Measurements from ENCODE around the gene CDKL1. TPM values are rescaled to one million over a fixed set of nuclear protein-coding genes. Genes with fewer than 3 reads are reported as not detected.
A peak's percentile ranks its signal among the peaks of the same experiment; 100 is the strongest.

CDKL1 gene
- total RNA-seq, 1 donor from 2014 or later, result 5.4 TPM

DNA sequence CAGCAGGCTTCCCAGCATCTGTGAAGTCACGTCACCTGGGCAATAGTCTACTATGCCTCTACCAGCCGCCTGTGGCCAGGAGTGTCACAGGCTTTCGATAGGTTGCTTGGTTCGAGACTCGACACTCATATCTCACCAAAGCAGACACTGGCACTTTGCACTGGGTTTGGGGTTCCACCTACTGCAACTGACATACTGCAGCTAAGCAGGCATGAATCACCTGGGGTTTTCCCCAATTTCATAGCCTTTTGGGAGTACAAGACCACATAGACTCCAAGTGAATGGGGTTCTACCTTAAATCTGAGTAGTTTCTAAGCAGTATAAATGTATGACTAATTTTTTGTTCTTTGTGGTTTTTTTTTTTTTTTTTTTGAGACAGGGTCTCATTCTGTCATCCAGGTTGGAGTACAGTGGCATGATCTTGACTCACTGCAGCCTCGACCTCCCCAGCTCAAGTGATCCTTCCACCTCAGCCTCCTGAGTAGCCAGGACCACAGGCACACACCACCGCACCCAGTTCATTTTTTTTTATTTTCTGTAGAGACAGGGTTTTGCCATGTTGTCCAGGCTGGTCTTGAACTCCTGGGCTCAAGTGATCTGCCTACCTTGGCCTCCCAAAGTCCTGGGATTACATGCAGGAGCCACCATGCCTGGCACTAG lies 52.4 kb downstream of the CDKL1 start:
- no peaks in the 10 kb centered on the region for H3K36me3 ChIP-seq (ENCODE audit: insufficient read depth, low read length)
- no peak overlapping the region for H3K4me2 ChIP-seq (ENCODE audit: low read length)
- no peaks in the 10 kb centered on the region for H3K9me3 ChIP-seq (ENCODE audit: insufficient read depth, low read depth, low read length)
- peak overlapping the region; percentile 37 for H3K4me3 Mint-ChIP-seq (ENCODE audit: unreplicated experiment)
- peak; percentile 49 for DNase-seq (ENCODE audit: low read depth)
- no peaks in the 10 kb centered on the region for H3K27me3 ChIP-seq (ENCODE audit: insufficient read depth, low read length)
- H3K4me3 ChIP-seq (ENCODE audit: insufficient read depth, low read depth, low read length), result no peak overlapping the region
- FAIRE-seq, result no peak
- no peak overlapping the region for H2AFZ ChIP-seq (ENCODE audit: low read depth, low read length)
- H3K9ac ChIP-seq (ENCODE audit: low read length), result no peak overlapping the region
- H3K27me3 Mint-ChIP-seq (ENCODE audit: low read depth, unreplicated experiment), result no peaks in the 10 kb centered on the region
- peaks cover 49% of the 10 kb centered on the region for H3K4me1 Mint-ChIP-seq (ENCODE audit: low read depth, unreplicated experiment)
- no peaks in the 10 kb centered on the region for H3K9me3 Mint-ChIP-seq (ENCODE audit: unreplicated experiment)
- no peaks in the 10 kb centered on the region for H4K20me1 ChIP-seq (ENCODE audit: insufficient read depth, low read length)
- no peak overlapping the region for H3K27ac ChIP-seq (ENCODE audit: low read depth, low read length)
- TF ChIP-seq, protein P1, sequence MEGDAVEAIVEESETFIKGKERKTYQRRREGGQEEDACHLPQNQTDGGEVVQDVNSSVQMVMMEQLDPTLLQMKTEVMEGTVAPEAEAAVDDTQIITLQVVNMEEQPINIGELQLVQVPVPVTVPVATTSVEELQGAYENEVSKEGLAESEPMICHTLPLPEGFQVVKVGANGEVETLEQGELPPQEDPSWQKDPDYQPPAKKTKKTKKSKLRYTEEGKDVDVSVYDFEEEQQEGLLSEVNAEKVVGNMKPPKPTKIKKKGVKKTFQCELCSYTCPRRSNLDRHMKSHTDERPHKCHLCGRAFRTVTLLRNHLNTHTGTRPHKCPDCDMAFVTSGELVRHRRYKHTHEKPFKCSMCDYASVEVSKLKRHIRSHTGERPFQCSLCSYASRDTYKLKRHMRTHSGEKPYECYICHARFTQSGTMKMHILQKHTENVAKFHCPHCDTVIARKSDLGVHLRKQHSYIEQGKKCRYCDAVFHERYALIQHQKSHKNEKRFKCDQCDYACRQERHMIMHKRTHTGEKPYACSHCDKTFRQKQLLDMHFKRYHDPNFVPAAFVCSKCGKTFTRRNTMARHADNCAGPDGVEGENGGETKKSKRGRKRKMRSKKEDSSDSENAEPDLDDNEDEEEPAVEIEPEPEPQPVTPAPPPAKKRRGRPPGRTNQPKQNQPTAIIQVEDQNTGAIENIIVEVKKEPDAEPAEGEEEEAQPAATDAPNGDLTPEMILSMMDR (IDR thresholded peaks at IDR 0.05; ENCODE audit: insufficient read depth, low read depth, low read length), result no peak
- no peak for TF ChIP-seq EZH2 (IDR thresholded peaks at IDR 0.05; ENCODE audit: insufficient read depth, low read length)
- H3K4me1 ChIP-seq (ENCODE audit: insufficient read depth, low read length), result peaks cover 40% of the 10 kb centered on the region
- peaks cover 3% of the 10 kb centered on the region for H3K36me3 Mint-ChIP-seq (ENCODE audit: low read depth, unreplicated experiment)
- H3K79me2 ChIP-seq (ENCODE audit: insufficient read depth, low read length), result no peaks in the 10 kb centered on the region
- peak overlapping the region; percentile 77 for H3K27ac Mint-ChIP-seq (ENCODE audit: unreplicated experiment)

DNA sequence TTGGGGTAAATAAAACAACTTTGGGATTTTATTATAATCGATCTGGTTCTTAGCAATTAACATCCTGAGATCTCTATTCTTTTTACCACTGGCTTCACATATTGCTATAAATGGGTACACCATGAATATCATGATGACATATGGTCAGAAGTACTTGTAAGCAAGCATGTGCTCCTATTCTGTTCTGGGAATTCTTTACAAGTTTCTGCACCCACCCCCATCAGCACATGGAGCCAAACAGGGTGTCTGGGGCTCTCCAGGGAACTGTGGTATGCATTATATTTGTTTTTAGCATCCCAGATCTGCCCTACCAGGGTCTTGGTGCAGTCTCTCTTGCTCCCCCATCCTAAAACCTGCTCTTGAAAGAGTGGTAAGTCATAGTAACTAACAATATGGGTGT lies 53.2 kb downstream of the CDKL1 start:
- no peak for FAIRE-seq
- H3K4me1 Mint-ChIP-seq (ENCODE audit: low read depth, unreplicated experiment), result peaks cover 46% of the 10 kb centered on the region

More for the DNA sequence above, 53.2 kb downstream of the CDKL1 start:
- Histone ChIP-seq H3K27me3 (ENCODE audit: insufficient read depth, low read length) (no peaks in the 10 kb centered on the region), H3K79me2 (ENCODE audit: insufficient read depth, low read length) (no peaks in the 10 kb centered on the region), H3K36me3 (ENCODE audit: insufficient read depth, low read length) (no peaks in the 10 kb centered on the region), H3K9me3 (ENCODE audit: insufficient read depth, low read depth, low read length) (no peaks in the 10 kb centered on the region), H3K4me2 (ENCODE audit: low read length) (no peak overlapping the region), H3K4me3 (ENCODE audit: insufficient read depth, low read depth, low read length) (no peak overlapping the region), H3K27ac (ENCODE audit: low read depth, low read length) (no peak overlapping the region), H3K9ac (ENCODE audit: low read length) (no peak overlapping the region), H4K20me1 (ENCODE audit: insufficient read depth, low read length) (no peaks in the 10 kb centered on the region), H2AFZ (ENCODE audit: low read depth, low read length) (no peak overlapping the region), H3K4me1 (ENCODE audit: insufficient read depth, low read length) (peaks cover 40% of the 10 kb centered on the region)
- no peaks in the 10 kb centered on the region for H3K9me3 Mint-ChIP-seq (ENCODE audit: unreplicated experiment)
- no peaks in the 10 kb centered on the region for H3K27me3 Mint-ChIP-seq (ENCODE audit: low read depth, unreplicated experiment)
- DNase-seq (ENCODE audit: low read depth), result no peak
- no peak overlapping the region for H3K4me3 Mint-ChIP-seq (ENCODE audit: unreplicated experiment)
- TF ChIP-seq EZH2 (IDR thresholded peaks at IDR 0.05; ENCODE audit: insufficient read depth, low read length), result no peak
- TF ChIP-seq, protein P1 (IDR thresholded peaks at IDR 0.05; ENCODE audit: insufficient read depth, low read depth, low read length), result no peak
- peaks cover 3% of the 10 kb centered on the region for H3K36me3 Mint-ChIP-seq (ENCODE audit: low read depth, unreplicated experiment)
- no peak overlapping the region for H3K27ac Mint-ChIP-seq (ENCODE audit: unreplicated experiment)

Measured in astrocyte (in vitro differentiated cells and primary cell).